ENCODE data around the gene PBRM1. TPM values are rescaled to one million over a fixed set of nuclear protein-coding genes. Genes with fewer than 3 reads are reported as not detected.

The PBRM1 gene
- total RNA-seq, 1 donor, result 74.3 TPM

DNA sequence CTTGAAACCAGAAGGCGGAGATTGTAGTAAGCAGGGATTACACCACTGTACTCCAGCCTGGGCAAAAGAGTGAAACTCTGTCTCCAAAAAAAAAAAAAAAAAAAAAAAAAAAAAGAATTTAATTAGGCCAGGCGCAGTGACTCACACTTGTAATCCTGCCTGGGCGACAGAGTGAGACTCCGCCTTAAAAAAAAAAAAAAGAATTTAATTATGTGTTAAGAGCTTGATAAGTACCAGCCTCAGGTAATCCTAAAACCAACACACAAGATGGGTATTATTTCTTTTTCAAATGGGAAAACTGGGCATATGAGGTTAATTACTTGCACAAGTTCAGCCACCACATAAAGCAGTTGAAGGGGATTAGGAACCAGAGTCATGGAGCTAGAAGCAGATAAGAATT is 49.0 kb downstream of the PBRM1 start:
- TF ChIP-seq, protein P1, sequence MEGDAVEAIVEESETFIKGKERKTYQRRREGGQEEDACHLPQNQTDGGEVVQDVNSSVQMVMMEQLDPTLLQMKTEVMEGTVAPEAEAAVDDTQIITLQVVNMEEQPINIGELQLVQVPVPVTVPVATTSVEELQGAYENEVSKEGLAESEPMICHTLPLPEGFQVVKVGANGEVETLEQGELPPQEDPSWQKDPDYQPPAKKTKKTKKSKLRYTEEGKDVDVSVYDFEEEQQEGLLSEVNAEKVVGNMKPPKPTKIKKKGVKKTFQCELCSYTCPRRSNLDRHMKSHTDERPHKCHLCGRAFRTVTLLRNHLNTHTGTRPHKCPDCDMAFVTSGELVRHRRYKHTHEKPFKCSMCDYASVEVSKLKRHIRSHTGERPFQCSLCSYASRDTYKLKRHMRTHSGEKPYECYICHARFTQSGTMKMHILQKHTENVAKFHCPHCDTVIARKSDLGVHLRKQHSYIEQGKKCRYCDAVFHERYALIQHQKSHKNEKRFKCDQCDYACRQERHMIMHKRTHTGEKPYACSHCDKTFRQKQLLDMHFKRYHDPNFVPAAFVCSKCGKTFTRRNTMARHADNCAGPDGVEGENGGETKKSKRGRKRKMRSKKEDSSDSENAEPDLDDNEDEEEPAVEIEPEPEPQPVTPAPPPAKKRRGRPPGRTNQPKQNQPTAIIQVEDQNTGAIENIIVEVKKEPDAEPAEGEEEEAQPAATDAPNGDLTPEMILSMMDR (IDR thresholded peaks at IDR 0.05; ENCODE audit: insufficient read depth, low read depth, low read length), result no peak
- peak; percentile 65 for DNase-seq (ENCODE audit: low read depth)
- H3K4me3 ChIP-seq (ENCODE audit: low read depth, low read length), result no peak overlapping the region

DNA sequence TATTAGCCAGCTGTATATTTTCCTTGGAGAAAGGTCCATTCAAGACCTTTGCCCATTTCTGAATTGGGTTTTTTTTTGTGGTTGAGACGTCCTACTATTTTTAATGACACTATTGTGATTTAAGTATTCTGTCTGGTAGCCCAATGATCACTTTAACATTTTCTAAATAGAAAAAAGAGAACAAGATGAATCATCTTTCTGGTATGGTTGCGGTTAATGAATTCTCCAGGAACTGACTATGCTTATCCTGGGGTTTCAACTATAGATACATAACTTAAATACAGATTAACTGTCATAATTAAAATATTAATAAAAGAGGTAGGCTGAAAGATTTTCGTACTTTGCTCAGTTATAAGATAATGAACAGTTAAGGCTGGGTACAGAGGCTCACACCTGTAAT is 51.9 kb downstream of the PBRM1 start:
- H3K4me3 ChIP-seq (ENCODE audit: low read depth, low read length), result no peak overlapping the region
- DNase-seq (ENCODE audit: low read depth), result no peak
- TF ChIP-seq, protein P1 (IDR thresholded peaks at IDR 0.05; ENCODE audit: insufficient read depth, low read depth, low read length), result no peak

DNA sequence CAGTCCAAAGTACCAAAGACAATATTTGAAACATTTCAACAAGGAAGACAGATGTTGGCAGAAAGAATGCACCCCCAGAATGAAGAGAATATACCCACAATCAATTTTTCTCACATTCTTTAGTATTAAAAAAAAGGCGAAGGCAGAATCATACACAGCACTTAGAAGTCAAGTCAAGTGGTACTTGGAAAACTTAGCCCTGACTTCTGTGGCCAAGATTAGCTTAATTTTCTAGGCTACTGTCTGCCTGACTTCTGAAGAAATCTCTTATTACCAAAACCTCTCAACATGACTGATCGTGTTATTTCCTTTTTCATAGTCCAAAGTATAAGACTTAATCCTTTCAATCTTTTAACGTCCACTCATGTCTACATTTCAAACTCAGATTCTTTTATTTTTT is 60.7 kb downstream of the PBRM1 start:
- DNase-seq (ENCODE audit: low read depth), result no peak
- no peak overlapping the region for H3K4me3 ChIP-seq (ENCODE audit: low read depth, low read length)
- TF ChIP-seq, protein P1 (IDR thresholded peaks at IDR 0.05; ENCODE audit: insufficient read depth, low read depth, low read length), result no peak

DNA sequence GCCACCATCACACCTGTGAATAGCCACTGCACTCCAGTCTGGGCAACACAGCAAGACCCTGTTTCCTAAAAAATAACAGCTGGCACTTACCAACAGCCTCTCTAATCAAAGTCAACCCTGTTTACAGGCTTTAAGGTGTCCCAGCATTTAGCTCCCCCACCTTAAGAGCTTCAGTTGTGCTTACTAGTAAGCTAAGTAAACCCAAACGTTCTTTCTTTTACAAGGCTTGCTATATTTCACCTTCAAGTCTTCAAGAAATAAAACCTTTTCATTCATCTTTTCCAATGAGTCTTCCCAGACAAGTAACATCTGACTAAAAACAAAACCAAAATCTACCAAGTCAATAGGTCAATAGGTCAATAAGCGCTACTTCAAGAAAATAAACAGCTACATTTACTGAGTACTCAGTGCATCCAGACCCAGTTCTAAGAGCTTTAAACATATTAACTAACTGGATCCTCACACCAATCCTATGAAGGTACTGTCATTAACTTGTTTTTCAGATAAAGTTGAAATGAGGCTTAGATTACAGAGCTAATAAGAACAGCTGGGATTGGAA is 62.4 kb downstream of the PBRM1 start:
- peak; percentile 14 for DNase-seq (ENCODE audit: low read depth)
- TF ChIP-seq, protein P1 (IDR thresholded peaks at IDR 0.05; ENCODE audit: insufficient read depth, low read depth, low read length), result no peak
- H3K4me3 ChIP-seq (ENCODE audit: low read depth, low read length), result no peak overlapping the region

DNA sequence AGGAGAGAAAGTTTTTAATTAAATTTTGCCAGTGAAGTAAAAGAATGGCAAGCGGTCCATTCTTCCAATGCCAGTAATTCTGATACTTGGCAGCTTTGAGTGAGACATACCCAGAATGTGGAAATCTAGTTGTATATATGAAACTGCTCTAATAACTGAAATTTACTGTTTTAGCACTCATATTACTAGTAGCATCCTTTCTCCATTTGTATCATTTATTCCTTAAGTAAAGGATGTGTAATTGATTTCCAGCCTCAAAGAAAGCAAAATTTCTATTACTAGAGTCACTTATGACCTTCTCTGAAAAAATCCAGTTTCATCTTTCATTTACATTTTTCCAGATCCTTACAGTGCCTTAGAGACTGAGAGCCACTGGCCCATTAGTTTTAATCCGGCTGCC is 65.1 kb downstream of the PBRM1 start:
- no peak for DNase-seq (ENCODE audit: low read depth)
- TF ChIP-seq, protein P1 (IDR thresholded peaks at IDR 0.05; ENCODE audit: insufficient read depth, low read depth, low read length), result no peak
- no peak overlapping the region for H3K4me3 ChIP-seq (ENCODE audit: low read depth, low read length)

DNA sequence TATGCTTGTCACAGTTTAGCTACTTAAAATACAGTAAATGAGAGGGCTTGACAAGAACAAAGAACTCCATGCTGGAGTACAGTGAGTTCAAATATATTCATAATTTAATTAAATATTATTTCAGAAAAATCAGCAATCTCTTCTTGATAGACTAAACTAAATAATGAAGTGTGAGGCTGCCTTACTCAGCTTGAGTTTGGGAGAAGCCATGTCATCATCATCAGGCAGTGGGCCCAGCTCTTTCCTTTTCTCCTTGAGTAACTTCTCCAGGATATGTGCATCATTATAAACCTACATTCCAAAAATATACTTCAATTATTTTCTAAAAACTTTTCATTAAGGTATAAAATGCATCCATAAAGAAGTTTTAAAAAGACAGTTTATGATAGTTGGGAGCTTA is 70.5 kb downstream of the PBRM1 start:
- no peak for DNase-seq (ENCODE audit: low read depth)
- H3K4me3 ChIP-seq (ENCODE audit: low read depth, low read length), result no peak overlapping the region
- TF ChIP-seq, protein P1 (IDR thresholded peaks at IDR 0.05; ENCODE audit: insufficient read depth, low read depth, low read length), result no peak

DNA sequence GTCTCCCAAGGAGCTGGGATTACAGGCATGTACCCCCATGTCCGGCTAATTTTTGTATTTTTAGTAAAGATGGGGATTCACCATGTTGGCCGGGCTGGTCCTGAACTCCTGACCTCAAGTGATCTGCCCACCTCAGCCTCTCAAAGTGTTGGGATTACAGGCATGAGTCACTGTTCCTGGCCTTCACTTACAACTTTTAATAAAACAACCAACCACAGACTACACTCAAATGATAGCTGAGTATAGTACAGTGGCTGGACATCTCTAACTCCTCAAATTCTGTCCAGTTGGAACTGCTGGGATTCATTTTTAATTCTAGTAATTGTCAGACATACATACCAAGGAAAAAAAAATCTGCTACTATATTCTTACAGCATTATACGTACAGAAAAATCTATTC is 71.0 kb downstream of the PBRM1 start:
- TF ChIP-seq, protein P1 (IDR thresholded peaks at IDR 0.05; ENCODE audit: insufficient read depth, low read depth, low read length), result no peak
- peak; percentile 8 for DNase-seq (ENCODE audit: low read depth)
- H3K4me3 ChIP-seq (ENCODE audit: low read depth, low read length), result no peak overlapping the region
